ENCODE measurements around the gene BMPR1A.

GRCh38 chr10:86758189-86759072 is 2.0 kb downstream of the BMPR1A start:
- TF ChIP-seq POLR2A (IDR thresholded peaks at IDR 0.05; ENCODE audit: low read length) (no peak), GATA1 (IDR thresholded peaks at IDR 0.05; ENCODE audit: low read depth, low read length) (no peak)
